Measurements from ENCODE around the gene SAPCD2.

The SAPCD2 gene

DNA sequence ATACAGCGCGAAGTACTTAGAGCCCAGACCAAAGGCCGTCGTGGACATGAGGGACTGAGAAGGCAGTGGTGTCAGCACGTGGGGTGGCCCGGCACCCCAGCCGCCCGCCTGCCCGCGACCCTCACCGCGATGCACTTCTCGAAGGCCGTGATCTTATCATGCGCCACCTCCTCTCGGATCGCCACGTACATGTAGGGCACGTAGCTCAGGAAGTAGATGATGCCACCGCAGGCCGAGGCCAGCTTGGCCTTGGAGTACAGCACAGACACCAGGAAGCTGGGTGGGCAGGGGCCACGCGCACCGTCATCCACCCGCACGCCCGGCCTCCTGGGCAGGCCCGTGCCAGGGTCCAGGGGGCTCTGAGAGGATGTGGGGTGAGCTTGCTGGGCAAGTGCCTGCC lies 53.3 kb downstream of the SAPCD2 start:
- no peak for DNase-seq

DNA sequence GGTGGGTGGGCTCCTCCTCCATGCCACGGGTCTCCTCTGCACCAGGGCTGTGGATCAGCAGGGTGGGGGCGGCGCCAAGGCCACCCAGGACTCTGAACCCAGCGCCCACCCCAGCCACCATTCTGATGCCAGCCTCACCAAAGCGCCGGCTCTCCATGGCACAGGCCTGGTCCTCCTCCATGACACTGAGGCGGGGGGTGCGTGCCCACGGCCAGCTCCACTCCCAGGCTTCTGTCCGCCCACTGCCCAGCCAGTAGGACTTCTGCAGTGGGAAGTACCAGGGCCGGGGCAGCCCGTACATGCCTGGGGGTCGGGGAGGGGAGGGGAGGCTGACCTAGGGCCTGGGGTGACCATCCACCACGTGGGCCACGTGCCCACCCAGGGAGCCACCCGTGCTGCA lies 53.9 kb downstream of the SAPCD2 start:
- no peak for DNase-seq

DNA sequence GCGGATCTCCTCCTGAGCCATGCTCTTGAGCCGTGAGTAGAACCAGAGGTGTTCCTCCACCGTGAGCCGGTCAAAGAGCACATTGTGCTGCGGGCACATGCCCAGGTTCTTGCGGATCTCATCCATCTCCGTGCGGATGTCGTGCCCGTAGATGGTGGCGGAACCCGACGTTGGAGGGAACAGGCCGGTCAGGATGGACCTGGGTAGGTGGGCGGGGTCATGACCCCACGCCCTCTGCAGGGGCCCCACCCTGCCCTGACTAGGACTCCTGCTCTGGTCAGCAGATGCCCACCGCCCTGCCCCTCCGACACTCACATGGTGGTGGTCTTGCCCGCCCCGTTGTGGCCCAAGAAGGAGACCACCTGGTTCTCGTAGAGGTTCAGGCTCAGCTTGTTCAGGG lies 54.4 kb downstream of the SAPCD2 start:
- DNase-seq: no peak

DNA sequence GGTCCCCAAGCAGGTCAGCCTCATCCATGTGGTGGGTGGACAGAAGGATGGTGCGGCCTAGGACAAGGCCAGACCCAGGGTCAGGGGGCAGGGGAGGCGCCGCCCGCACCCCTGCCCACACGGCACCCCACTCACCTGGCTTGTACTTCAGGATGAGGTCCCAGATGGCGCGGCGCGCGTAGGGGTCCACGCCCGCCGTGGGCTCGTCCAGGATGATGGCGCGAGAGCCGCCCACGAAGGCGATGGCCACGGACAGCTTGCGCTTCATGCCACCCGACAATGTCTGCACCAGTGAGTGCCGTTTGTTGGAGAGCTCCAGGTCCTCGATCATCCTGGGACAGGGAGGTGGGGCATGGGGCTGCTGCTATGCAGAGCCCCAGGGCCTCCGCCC lies 54.8 kb downstream of the SAPCD2 start:
- DNase-seq: no peak

DNA sequence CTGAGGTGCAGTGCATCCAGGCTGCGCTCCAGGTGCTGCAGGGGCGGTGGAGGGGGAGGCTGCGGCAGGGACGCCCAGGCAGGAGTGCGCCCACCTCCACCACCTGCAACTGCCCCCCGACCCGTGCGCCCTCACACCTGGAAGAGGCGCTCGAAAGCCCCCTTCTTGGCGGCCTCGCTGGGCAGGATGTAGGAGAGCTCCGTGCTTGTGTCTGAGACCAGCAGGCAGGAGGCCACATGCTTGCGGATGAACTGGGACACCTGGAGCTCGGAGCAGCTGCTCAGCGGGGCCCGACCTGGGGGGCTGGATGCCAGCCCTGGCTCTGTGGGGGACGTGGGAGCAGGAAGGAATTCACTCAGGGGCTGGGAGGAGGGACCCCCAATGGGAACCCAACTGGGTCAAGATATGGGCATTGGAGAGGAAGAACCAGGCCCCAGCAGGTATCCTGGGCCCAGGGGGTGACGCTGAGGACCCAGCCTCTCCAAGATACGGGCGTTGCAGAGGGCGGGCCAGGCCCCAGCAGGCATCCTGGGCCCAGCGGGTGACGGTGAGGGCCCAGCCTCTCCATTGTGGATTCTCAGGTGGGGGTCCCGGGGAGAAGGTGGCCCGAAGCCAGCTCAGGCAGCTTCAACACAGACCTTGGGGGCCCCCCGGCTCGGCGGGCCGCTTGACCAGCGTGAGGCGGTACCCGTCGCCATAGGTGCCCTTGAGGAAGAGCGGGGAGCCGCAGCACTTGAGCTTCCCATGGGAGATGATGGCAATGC lies 55.4 kb downstream of the SAPCD2 start:
- DNase-seq: no peak

DNA sequence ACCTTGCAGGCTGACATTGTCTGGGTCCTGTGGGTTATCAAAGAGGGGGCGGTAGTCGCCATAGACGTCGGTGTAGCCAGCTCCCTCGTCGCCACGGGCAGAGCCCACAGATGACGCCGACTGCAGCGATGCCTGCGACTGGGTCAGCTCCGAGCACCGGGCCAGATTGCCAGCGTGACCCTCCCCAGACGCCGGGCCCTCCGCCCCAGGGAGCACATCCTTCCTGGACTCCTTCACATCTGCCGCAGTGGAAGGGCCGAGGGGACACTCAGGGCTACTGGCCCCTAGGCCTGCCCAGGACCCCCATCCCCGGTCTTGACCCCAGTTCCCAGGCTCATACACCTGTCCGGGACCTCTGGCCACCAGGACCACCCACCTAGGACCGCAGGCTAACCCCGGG lies 56.2 kb downstream of the SAPCD2 start:
- DNase-seq: no peak

DNA sequence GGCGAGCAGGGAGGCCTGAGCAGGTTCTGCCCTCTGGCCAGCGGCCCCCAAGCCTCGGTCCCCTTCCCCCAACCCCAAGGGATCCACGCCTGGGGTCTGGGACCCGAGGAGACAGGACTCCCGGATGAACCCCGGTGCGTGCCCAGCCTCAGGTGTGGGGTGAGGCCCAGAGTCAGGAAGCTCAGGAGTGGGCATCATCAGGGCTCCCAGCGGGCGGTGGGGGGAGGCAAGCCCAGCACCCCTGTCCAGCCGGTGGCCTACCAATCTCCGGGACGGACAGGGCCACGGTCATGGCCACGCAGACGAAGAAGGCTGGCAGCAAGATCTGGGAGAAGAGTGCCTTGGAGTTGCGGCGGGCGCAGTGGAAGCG lies 56.8 kb downstream of the SAPCD2 start:
- no peak for DNase-seq

DNA sequence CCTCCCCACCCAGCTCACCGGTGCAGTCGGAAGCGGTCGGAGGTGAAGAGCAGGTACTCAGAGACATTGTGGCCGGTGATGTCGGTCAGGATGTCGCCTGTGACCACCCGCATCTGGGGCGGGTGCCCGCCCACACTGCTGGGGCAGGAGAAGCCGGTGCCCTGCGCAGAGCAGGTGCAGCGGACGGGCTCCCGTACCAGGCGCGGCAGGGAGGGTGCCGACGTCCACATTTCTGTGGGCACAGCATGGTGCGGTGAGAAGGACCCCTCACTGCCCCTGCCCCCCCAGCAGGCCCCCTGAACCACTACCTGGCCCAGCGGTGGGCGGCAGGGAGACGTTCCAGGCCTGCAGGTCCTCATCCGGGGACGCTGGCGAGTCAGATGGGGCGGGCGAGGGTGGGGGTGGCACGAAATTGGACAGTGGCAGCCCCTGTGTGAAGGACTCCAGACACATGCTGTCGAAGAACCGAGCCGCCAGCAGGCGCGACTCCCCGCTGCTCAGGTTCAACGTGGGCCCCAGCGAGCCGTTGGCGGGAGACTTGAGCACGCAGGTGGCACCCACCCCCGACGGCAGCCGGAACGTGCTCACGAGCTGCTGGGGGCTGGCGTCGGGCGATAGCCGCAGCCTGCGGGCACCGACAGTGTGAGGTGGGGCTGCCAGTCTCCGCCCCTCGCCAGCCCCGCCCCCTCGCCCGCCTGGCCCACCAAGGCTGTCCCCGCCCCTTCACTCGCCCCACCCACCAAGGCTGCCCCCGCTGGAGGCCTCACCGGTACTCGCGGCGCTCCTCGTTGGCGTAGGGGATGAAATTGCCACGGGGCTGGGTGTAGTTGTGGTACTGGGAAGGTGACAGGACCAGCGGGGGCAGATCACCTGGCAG lies 57.4 kb downstream of the SAPCD2 start:
- DNase-seq: no peak
